GM12874 (cell line): ENCODE data around the gene FAXC.

Source experiments
- TF ChIP-seq, protein P1 (sequence below): IDR thresholded peaks from 2 replicates; pipeline ENCODE4 v1.5.1; 2011; ENCODE audit warnings: low read depth, mild to moderate bottlenecking, control low read depth, low read length, moderate library complexity; ENCODE audit not compliant: insufficient read depth

The FAXC gene

DNA sequence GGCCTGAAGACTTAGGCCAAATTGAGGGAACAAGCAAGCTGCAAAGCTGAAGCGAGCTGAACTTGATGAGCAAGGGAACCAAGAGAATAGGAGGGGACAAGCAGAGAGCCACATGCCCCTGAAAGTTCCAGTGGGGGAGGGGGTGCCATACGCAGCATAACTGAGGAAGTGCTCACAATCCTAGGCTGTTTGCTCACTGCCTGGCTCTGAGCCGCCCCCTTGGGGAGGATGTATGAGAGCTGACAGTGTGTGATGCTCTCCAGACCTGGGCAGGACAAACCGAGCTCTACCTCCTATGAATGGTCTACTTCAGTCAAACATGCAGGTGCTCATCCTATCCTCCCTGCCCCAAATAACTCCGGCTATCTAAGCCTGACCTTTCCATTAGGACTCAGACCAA lies 52.1 kb downstream of the FAXC start:
- TF ChIP-seq, protein P1, sequence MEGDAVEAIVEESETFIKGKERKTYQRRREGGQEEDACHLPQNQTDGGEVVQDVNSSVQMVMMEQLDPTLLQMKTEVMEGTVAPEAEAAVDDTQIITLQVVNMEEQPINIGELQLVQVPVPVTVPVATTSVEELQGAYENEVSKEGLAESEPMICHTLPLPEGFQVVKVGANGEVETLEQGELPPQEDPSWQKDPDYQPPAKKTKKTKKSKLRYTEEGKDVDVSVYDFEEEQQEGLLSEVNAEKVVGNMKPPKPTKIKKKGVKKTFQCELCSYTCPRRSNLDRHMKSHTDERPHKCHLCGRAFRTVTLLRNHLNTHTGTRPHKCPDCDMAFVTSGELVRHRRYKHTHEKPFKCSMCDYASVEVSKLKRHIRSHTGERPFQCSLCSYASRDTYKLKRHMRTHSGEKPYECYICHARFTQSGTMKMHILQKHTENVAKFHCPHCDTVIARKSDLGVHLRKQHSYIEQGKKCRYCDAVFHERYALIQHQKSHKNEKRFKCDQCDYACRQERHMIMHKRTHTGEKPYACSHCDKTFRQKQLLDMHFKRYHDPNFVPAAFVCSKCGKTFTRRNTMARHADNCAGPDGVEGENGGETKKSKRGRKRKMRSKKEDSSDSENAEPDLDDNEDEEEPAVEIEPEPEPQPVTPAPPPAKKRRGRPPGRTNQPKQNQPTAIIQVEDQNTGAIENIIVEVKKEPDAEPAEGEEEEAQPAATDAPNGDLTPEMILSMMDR = no peak

DNA sequence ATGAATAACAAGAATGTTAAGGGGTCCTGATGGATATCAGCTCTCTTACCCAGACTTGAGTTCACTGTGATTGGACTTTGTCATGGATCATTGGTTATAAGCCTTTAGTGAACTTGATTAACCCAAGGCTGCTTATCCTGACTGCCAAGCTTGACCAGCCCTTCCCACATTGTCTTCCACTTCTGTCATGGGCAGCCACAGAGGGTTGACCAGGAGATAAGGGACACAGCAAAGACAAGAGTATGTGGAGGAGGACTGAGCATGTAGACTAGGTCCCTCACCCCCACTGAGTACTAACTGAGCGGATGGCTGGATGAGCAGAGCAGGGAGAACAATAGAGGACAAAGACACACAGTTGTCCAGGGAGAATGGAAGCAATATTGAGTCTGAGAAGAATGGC lies 52.5 kb downstream of the FAXC start:
- TF ChIP-seq, protein P1 = no peak

DNA sequence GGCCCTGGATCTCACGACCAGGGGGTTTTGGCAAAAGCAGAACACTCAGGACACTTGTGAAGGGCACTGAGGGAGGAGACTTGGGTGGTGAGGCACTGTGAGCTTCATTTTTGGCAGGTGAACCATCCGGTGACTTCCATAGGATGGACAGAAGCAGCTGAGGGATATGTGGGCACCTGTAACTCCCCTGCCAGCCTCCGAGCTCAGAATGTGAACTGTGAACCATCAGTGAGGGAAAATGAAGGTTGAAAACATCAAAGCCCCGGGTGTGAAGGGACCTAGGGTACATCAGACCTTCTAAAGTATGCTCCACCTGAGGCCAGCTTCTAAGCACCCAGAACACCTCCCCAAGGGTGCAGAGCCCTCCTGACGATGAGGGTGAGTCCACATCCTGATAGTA lies 53.2 kb downstream of the FAXC start:
- TF ChIP-seq, protein P1 = no peak

DNA sequence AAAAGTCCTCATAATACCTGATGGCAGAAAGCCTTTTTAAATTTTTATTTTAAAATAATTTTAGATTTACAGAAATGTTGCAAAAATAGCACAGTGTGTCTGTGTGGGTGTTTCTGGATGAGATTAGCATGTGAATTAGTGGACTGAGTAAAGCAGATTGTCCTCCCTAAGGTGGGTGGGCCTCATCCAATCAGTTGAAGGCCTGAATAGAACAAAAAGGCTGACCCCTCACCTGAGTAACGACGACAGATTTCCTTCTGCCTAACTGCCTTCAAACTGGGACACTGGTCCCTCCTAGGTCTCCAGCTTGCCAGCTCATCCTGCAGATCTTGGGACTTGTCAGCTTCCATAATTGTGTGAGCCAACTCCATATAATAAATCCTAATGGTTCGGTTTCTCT lies 54.2 kb downstream of the FAXC start:
- TF ChIP-seq, protein P1 = no peak

DNA sequence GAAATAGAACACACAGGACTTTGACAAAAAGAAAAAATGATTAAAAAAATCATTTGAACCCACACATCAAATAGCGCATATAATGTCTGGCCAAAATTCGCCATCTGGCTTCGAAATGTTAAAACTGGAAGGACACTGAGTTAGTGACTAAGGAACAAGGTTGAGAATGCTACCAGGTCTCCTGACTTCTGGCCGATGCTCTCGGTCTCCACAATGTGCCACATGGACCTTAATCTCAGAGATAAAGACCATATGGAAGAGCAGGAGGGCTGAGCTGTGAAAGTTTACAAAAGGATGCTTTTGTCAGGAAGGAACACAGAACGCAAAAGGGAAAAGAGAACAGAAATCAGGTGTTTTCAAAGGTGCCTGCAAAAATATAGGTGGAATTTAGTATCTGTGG lies 54.7 kb downstream of the FAXC start:
- TF ChIP-seq, protein P1 = no peak

DNA sequence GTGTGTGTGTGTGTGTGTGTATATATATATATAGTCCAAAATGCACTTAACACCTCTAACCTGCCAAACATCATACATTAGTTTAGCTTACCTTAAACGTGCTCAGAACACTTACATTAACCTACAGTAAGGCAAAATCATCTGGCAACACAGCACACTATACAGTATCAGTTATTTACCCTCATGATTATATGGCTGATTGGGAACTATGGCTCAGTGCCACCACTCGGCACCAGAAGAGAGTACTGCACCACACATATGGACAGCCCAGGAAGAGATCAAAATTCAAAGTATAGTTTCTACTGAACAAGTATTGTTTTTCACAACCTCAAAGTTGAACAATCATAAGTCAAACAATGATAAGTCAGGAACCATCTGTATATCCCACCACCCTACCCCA lies 59.8 kb downstream of the FAXC start:
- TF ChIP-seq, protein P1 = no peak

DNA sequence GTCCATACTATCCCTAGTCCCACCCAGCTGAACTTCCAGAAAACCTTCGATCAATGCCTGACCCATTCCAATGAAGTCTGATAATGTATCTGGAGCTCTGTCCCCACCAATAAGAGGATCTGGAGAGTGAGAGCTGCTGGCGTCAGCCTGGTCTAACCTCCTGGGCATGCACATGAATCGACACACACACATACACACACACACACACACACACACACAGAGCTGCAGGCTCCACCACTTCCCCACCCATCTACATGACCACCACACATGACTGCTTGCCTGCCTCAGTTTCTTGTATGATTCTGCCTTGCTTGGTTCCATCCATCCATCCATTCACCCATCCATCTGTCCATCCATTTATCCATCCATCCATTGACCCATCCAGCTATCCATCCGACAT lies 60.8 kb downstream of the FAXC start:
- TF ChIP-seq, protein P1 = no peak

DNA sequence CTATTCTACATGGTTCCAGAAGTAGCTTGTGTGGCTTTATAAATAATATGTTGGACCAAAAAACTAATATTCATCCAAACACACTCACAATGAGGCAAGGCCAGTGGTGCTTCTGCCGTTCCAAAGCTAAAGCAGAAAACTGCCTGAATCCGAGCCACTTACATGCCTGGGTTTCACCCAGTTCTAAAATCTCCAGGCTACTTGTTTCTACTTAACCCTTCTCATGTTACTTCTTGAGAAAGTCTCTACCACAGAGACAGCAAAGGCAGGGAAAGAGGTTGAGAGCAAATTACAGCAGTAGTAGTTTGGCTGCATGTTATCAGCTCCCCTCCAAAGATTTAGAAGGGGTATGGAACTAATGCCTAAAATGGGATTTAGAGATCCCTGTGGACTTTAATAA lies 62.0 kb downstream of the FAXC start:
- TF ChIP-seq, protein P1 = no peak
